Measurements from ENCODE around the gene BMP7.

DNA sequence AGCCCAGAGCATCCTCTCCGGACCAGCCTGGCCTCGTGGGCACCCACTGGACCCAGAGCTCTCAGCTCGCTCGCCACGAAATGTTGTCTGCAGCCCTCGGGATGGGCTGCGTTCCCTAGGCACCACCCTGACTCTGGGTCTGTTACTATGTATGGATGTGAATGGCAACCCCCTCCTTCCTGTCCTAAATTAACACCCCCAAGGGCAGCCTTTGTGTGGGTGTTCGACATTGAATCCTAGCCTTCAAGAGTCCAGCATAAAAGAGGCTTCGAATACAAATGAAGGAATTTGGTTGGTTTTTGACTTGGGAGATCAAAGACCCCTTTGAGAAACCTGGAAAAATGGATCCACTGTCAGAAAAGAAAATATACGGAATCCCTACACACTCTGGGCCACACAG lies 86.1 kb downstream of the BMP7 start:
- TF ChIP-seq PATZ1 (CRISPR knock-in tag; IDR thresholded peaks at IDR 0.05; ENCODE audit: borderline replicate concordance) (no peak), ZFP30 (CRISPR knock-in tag; IDR thresholded peaks at IDR 0.05) (no peak), CSDC2 (CRISPR knock-in tag; IDR thresholded peaks at IDR 0.05) (no peak), OSR1 (CRISPR knock-in tag; IDR thresholded peaks at IDR 0.05) (no peak)
- TF ChIP-seq, protein P1, sequence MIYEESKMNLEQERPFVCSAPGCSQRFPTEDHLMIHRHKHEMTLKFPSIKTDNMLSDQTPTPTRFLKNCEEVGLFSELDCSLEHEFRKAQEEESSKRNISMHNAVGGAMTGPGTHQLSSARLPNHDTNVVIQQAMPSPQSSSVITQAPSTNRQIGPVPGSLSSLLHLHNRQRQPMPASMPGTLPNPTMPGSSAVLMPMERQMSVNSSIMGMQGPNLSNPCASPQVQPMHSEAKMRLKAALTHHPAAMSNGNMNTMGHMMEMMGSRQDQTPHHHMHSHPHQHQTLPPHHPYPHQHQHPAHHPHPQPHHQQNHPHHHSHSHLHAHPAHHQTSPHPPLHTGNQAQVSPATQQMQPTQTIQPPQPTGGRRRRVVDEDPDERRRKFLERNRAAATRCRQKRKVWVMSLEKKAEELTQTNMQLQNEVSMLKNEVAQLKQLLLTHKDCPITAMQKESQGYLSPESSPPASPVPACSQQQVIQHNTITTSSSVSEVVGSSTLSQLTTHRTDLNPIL (CRISPR knock-in tag; IDR thresholded peaks at IDR 0.05; ENCODE audit: low read depth): no peak
